Ishikawa (cell line): ENCODE results near the gene OR11H7.

Experiments used
- CEBPB ChIP-seq: IDR thresholded peaks from 2 replicates; pipeline ENCODE4 v1.6.1; 2012
- CREB1 ChIP-seq: IDR thresholded peaks from 2 replicates; pipeline ENCODE4 v1.6.1; 2012; ENCODE audit warnings: low read depth
- EGR1 ChIP-seq: IDR thresholded peaks from 2 replicates; pipeline ENCODE4 v1.6.1; 2012
- EP300 ChIP-seq: IDR thresholded peaks from 2 replicates; pipeline ENCODE4 v1.6.1; 2012; ENCODE audit warnings: borderline replicate concordance
- FOXM1 ChIP-seq: IDR thresholded peaks from 2 replicates; pipeline ENCODE4 v1.6.1; 2012; ENCODE audit warnings: low read depth, borderline replicate concordance
- MAX ChIP-seq: IDR thresholded peaks from 2 replicates; pipeline ENCODE4 v1.6.1; 2012
- NFIC ChIP-seq: IDR thresholded peaks from 2 replicates; pipeline ENCODE4 v1.6.1; 2012
- RAD21 ChIP-seq: IDR thresholded peaks from 2 replicates; pipeline ENCODE4 v1.6.1; 2012; ENCODE audit warnings: low read depth
- REST ChIP-seq: IDR thresholded peaks from 2 replicates; pipeline ENCODE4 v1.6.1; 2012; ENCODE audit warnings: low read depth, mild to moderate bottlenecking
- TAF1 ChIP-seq: IDR thresholded peaks from 2 replicates; pipeline ENCODE4 v1.6.1; 2012; ENCODE audit warnings: low read depth, mild to moderate bottlenecking
- TCF12 ChIP-seq: IDR thresholded peaks from 2 replicates; pipeline ENCODE4 v1.6.1; 2012; ENCODE audit warnings: low read depth
- TEAD4 ChIP-seq: IDR thresholded peaks from 2 replicates; pipeline ENCODE4 v1.6.1; 2012
- USF1 ChIP-seq: IDR thresholded peaks from 2 replicates; pipeline ENCODE4 v1.6.1; 2012
- YY1 ChIP-seq: IDR thresholded peaks from 2 replicates; pipeline ENCODE4 v1.6.1; 2012; ENCODE audit warnings: low read depth
- ZBTB7A ChIP-seq: IDR thresholded peaks from 2 replicates; pipeline ENCODE4 v1.6.1; 2012; ENCODE audit warnings: low read depth

Gene OR11H7

GRCh38 chr14:20198991-20199390 is 29.8 kb upstream of the OR11H7 start:
- TF ChIP-seq TAF1 (no peak), RAD21 (no peak), ZBTB7A (no peak), USF1 (no peak), REST (no peak), NFIC (no peak), CREB1 (no peak), EGR1 (no peak), TEAD4 (no peak), FOXM1 (no peak), MAX (no peak), YY1 (no peak), TCF12 (no peak), EP300 (no peak)

- no peak for TF ChIP-seq NFIC
- TF ChIP-seq RAD21, result no peak
- TF ChIP-seq EP300, result no peak
- TF ChIP-seq TAF1, result no peak
- no peak for TF ChIP-seq CREB1
- no peak for TF ChIP-seq FOXM1
- TF ChIP-seq TEAD4, result no peak
- no peak for TF ChIP-seq REST
- no peak for TF ChIP-seq ZBTB7A
- no peak for TF ChIP-seq CEBPB
Measured at GRCh38 chr14:20204721-20205120, 24.1 kb upstream of the OR11H7 start.

GRCh38 chr14:20209595-20209994 is 19.2 kb upstream of the OR11H7 start:
- TF ChIP-seq EP300 (no peak), CEBPB (no peak), NFIC (no peak), RAD21 (no peak), EGR1 (no peak), ZBTB7A (no peak), TCF12 (no peak), FOXM1 (no peak), REST (no peak), TEAD4 (no peak), TAF1 (no peak), YY1 (no peak), MAX (no peak), CREB1 (no peak), USF1 (no peak)

- no peak for TF ChIP-seq TAF1
- no peak for TF ChIP-seq EP300
- no peak for TF ChIP-seq YY1
- no peak for TF ChIP-seq ZBTB7A
- no peak for TF ChIP-seq MAX
- TF ChIP-seq USF1, result no peak
- no peak for TF ChIP-seq NFIC
- TF ChIP-seq CREB1, result no peak
- TF ChIP-seq EGR1, result no peak
- TF ChIP-seq TCF12, result no peak
- no peak for TF ChIP-seq TEAD4
- no peak for TF ChIP-seq FOXM1
- no peak for TF ChIP-seq RAD21
- TF ChIP-seq CEBPB, result no peak
Measured at GRCh38 chr14:20215196-20215595, 13.6 kb upstream of the OR11H7 start.
